T-helper 2 cell treated with Interferon-gamma antibody and Interleukin-4, amounts not matched to agents 100 ng/mL and 5 ng/mL, for 36 hours (primary cell): ENCODE measurements around the gene SOX5. TPM values are rescaled to one million over a fixed set of nuclear protein-coding genes. Genes with fewer than 3 reads are reported as not detected.
"Not testable (repeated sequence)": the region's sequence is repeated elsewhere in the genome, so short reads cannot be mapped to it uniquely, and the experiment has no call there.

Experiments
- intact Hi-C: fragments of 100-400 bp; cut with micrococcal nuclease; formaldehyde crosslinking; loops from one replicate; pipeline ENCODE4 v1.15.1; 2023
- total RNA-seq: library from RNA; stranded (reverse); gene quantifications from 2 replicates; pipeline ENCODE4 v1.2.3, GENCODE V29; 2022

SOX5 gene
- total RNA-seq, 1 donor from 2014 or later: not detected

DNA sequence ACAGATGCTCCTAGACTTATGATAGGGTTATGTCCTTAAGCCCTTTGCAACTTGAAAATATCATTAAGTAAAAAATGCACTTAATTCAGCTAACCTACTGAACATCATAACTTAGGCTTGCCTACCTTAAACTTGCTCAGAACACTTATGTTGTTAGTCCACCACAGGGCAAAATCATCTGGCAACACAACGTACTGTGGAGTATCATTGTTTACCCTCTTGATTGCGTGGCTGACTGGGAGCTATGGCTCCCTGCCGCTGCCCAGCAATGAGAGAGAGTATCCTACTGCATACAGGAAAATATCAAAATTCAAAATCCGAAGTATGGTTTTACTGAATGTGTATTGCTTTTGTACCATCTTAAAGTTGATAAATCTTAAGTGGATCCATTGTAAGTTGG, 105.5 kb downstream of the SOX5 start:
- intact Hi-C loops: no loop called here

- intact Hi-C loops: no loop called here
Measured at GRCh38 chr12:23834076-23834475, 115.4 kb downstream of the SOX5 start.

- intact Hi-C loops: no loop called here
Measured at GRCh38 chr12:23831739-23832138, 117.7 kb downstream of the SOX5 start.

- intact Hi-C loops: no loop called here
Measured at GRCh38 chr12:23830210-23830609, 119.3 kb downstream of the SOX5 start.

GRCh38 chr12:23827353-23827752, 122.1 kb downstream of the SOX5 start:
- intact Hi-C loops: no loop called here

DNA sequence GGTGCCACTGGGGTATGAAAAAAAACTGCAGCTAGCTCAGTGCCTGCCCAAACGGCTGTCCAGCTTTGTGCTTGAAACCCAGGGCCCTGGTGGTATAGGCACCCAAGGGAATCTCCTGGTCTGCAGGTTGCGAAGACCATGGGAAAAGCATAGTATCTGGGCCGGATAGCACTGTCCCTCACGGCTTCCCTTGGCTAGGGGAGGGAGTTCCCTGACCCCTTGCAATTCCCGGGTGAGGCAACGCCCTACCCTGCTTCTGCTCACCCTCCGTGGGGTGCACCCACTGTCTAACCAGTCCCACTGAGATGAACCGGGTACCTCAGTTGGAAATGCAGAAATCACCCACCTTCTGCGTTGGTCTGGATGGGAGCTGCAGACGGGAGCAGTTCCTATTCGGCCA, 124.3 kb downstream of the SOX5 start:
- intact Hi-C loops: not testable (repeated sequence)

- intact Hi-C loops: no loop called here
Measured at GRCh38 chr12:23824358-23824757, 125.1 kb downstream of the SOX5 start.

DNA sequence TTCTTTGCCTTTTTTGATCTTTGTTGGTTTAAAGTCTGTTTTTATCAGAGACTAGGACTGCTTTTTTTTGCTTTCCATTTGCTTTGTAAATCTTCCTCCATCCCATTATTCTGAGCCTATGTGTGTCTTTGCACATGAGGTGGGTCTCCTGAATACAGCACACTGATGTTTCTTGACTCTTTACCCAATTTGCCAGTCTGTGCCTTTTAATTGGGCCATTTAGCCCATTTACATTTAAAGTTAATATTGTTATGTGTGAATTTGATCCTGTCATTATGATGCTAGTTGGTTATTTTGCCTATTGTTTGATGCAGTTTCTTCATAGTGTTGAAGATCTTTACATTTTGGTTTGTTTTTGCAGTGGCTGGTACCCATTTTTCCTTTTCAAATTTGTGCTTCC, 126.6 kb downstream of the SOX5 start:
- intact Hi-C loops: not testable (repeated sequence)

DNA sequence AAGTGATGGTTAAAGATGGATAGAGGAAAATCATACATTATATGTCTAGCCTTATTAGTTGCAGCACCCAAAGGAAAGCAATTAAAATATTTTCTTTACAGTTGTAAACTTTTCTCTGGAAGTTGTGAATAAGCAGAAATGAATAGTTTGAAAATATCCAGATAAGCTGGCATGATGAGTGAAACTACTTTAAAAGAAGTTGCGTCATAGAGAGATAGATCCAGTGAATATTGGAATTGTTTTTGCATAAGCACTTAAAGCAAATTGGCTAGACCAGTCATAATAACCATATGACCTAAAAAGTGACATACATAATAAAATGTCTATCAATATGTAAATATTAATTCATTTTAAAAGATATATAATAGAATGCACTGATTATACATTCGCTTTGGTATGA, 132.1 kb downstream of the SOX5 start:
- intact Hi-C loops: no loop called here

- intact Hi-C loops: no loop called here
Measured at GRCh38 chr12:23816394-23816851, 133.0 kb downstream of the SOX5 start.

DNA sequence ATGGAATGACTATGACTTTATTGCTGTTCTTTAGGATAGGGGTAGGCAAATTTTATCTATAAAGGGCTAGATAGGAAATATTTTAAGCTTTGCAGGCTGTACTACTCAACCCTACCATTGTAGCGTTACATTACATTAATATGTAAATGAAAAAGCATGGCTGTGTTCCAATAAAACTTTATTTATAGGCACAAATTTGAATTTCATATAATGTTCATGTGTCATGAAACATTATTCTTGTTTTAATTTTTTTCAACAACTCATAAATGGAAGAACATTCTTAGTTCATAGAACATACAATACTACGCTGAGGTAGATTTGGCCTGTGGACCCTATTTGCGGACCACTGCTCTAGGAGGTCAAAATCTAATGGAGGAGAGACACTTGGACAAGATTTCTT, 133.7 kb downstream of the SOX5 start:
- intact Hi-C loops: no loop called here

GRCh38 chr12:23813206-23813605, 136.3 kb downstream of the SOX5 start:
- intact Hi-C loops: no loop called here

DNA sequence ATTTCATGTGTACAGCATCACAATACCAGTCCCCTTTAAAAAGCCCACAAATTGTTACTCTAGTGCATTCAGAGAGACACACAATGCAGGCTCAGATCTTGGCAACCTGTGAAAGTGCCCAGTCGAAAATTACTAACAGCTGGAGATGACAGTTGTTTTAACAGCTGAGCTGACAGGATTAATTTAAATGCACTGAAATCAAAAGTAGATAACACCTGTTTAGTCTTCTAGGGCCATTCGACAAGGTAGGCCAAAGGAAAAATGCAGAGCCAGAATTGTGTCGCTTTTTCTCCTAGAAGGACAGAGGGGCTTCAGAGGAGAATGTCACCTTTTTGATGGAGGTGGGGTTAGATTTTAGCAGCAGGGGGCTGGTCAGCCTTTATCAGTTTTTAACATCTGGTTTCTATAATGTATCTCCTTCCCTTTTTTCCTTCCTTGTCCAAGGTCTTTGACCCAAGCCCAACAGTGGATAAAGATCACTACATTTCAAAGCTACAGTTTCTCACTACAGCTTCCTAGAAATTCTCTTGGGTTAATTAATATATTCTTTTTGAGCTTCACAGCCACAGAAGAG, 139.1 kb downstream of the SOX5 start:
- intact Hi-C loops: no loop called here

- intact Hi-C loops: no loop called here
Measured at GRCh38 chr12:23803540-23803939, 145.9 kb downstream of the SOX5 start.

- intact Hi-C loops: no loop called here
Measured at GRCh38 chr12:23795494-23795893, 154.0 kb downstream of the SOX5 start.

- intact Hi-C loops: no loop called here
Measured at GRCh38 chr12:23781118-23781517, 168.4 kb downstream of the SOX5 start.

DNA sequence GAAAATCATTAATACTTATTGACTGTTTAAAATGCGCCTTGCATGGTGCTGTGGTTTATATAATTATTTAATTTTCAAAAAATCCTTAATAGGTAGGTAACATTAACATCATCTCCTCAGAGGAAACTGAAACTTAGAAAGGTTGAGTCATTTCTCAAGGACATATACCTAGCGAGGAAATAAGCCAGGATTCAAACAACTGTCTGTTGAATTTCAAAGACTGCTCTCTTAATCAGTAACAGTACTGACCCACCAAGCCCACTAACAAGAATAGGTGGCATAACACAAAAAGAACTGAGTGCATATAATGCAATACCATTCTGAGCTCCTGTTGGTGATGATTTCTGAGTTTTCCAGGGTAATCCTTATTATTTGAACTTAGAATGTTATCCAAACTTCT, 174.3 kb downstream of the SOX5 start:
- intact Hi-C loops: no loop called here

- intact Hi-C loops: no loop called here
Measured at GRCh38 chr12:23771240-23771949, 178.1 kb downstream of the SOX5 start.

DNA sequence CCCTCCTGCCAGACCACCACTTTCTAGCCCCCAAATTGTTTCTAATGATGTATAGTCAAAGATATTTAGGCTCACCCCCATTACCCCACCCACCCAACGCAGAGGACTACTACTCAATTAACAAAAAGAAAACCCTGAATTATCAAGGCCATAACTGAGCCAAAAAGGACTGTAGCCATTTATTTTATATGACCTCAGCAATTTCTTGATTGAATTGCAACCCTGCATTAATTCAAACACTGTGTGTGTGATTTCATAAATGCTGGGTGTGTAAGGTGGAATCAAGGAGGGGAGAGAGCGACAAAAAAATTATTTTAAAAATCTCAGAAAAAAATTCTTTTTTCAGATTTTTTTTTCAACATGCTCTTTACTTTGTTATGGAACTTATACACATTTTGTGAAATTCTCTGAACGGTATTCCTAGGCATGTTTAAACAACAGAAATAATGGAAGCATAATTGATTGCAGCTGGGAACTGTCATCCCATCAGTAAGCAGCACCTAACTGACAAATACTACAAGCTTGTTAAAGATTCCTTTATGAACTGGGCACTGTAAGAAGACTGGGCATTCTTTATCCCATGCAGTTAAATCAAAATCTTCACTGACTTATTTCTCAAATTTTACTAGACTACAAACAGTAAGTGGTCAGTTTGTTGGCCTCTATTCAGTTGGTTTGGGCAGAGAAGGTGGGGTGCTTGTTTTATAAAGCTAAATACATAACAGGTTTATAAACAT, 179.1 kb downstream of the SOX5 start:
- intact Hi-C loops: no loop called here

GRCh38 chr12:23767834-23768233, 181.6 kb downstream of the SOX5 start:
- intact Hi-C loops: no loop called here

DNA sequence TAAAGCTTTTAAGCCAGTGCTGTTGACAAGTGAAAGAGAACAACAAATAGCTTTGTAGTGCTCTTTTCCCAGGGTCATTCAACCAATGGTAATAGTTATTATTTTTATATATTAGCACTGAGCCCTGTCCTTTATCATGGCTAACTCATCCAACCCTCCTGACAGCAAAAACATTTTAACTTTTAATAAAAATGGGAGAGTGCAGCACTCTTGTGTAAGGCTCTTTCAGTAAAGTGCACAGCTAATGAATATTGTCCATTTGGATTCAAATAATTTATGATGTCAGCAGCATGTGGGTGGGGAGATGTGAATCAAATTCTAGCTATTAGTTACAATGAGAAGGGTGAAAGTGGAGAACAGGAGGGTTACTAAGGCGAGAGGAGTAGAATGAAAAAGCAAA, 185.7 kb downstream of the SOX5 start:
- intact Hi-C loops: no loop called here

GRCh38 chr12:23760495-23760894, 189.0 kb downstream of the SOX5 start:
- intact Hi-C loops: no loop called here

GRCh38 chr12:23758608-23759007, 190.9 kb downstream of the SOX5 start:
- intact Hi-C loops: no loop called here
